ENCODE measurements around the gene BCL10. TPM values are rescaled to one million over a fixed set of nuclear protein-coding genes. Genes with fewer than 3 reads are reported as not detected.
A peak's percentile ranks its signal among the peaks of the same experiment; 100 is the strongest.

BCL10 gene
- total and polyA plus RNA-seq, 2 of the 8 experiments (the other 6 are each of a cell fraction or from before 2014, with no cell fraction given): 7.4 to 29.6 TPM

GRCh38 chr1:85259118-85259911, 17.1 kb downstream of the BCL10 start, which contains the start of gene C1orf52 (continued):
- TF ChIP-seq SP2 (IDR thresholded peaks at IDR 0.05; ENCODE audit: low read length): no peak; the same call in 1 of the 2 replicates
- no peak for TF ChIP-seq SIX5 (IDR thresholded peaks at IDR 0.05; ENCODE audit: low read depth, low read length)
- TF ChIP-seq CBX5 (IDR thresholded peaks at IDR 0.05; ENCODE audit: low read depth, low read length): no peak
- 0 out of 2 replicates have a peak, but pooled peaks have one; percentile 12 for TF ChIP-seq JUND (IDR thresholded peaks at IDR 0.05; ENCODE audit: low read length)
- TF ChIP-seq SP1 (IDR thresholded peaks at IDR 0.05; ENCODE audit: low read depth, low read length): peak; percentile 80

Measured in H1 (cell line).